GM19395 (cell line): ENCODE measurements around the gene CCDC171.
"Not testable (repeated sequence)": the region's sequence is repeated elsewhere in the genome, so short reads cannot be mapped to it uniquely, and the experiment has no call there.

ENCODE experiments used
- ATAC-seq: cut with Tn5 transposase; IDR thresholded peaks from one replicate; pipeline ENCODE4 v1.9.1; 2021; ENCODE audit warnings: mild to moderate bottlenecking, moderate library complexity; ENCODE audit not compliant: unreplicated experiment

CCDC171 gene

GRCh38 chr9:15552636-15553527 is at the start of gene CCDC171:
Gene CCDC171 (plus strand): TSS chr9:15553043. CDS start chr9:15564089, 11,046 bp downstream.
- ATAC-seq, result peak; percentile 76

- ATAC-seq, result no peak
Measured at GRCh38 chr9:15505921-15506320, 46.9 kb upstream of the CCDC171 start.

- ATAC-seq, result peak; percentile 44
Measured at GRCh38 chr9:15509931-15510788, 42.7 kb upstream of the CCDC171 start.

- ATAC-seq, result peak; percentile 87
Measured at GRCh38 chr9:15510789-15511575, 41.9 kb upstream of the CCDC171 start, which contains the start of gene PSIP1. Gene PSIP1 (minus strand): TSS chr9:15510970. CDS start chr9:15510188, 782 bp downstream.

- ATAC-seq, result no peak
Measured at GRCh38 chr9:15512204-15512603, 40.6 kb upstream of the CCDC171 start.

- ATAC-seq, result no peak
Measured at GRCh38 chr9:15512889-15513288, 40.0 kb upstream of the CCDC171 start.

- no peak for ATAC-seq
Measured at GRCh38 chr9:15513335-15513734, 39.5 kb upstream of the CCDC171 start.

GRCh38 chr9:15519831-15520230 is 33.0 kb upstream of the CCDC171 start:
- ATAC-seq, result no peak

GRCh38 chr9:15521254-15521653 is 31.6 kb upstream of the CCDC171 start:
- no peak for ATAC-seq

- ATAC-seq, result no peak
Measured at GRCh38 chr9:15522130-15522755, 30.6 kb upstream of the CCDC171 start.

- no peak for ATAC-seq
Measured at GRCh38 chr9:15524845-15525455, 27.9 kb upstream of the CCDC171 start.

GRCh38 chr9:15525958-15526357 is 26.9 kb upstream of the CCDC171 start:
- no peak for ATAC-seq

- ATAC-seq, result not testable (repeated sequence)
Measured at GRCh38 chr9:15527035-15527434, 25.8 kb upstream of the CCDC171 start.

GRCh38 chr9:15529566-15530324 is 23.1 kb upstream of the CCDC171 start:
- ATAC-seq, result peak; percentile 82

- peak; percentile 38 for ATAC-seq
Measured at GRCh38 chr9:15531380-15531779, 21.5 kb upstream of the CCDC171 start.

- ATAC-seq, result no peak
Measured at GRCh38 chr9:15541872-15542271, 11.0 kb upstream of the CCDC171 start.

- ATAC-seq, result no peak
Measured at GRCh38 chr9:15542624-15543023, 10.2 kb upstream of the CCDC171 start.

- no peak for ATAC-seq
Measured at GRCh38 chr9:15543047-15543813, 9.6 kb upstream of the CCDC171 start.
